ENCODE measurements around the gene ZNF3.
A peak's percentile ranks its signal among the peaks of the same experiment; 100 is the strongest.

ZNF3 gene

GRCh38 chr7:100049441-100050291 lies 31.9 kb downstream of the ZNF3 start, which contains the start of gene ZSCAN21:
TSS of gene ZSCAN21 (plus strand) at chr7:100049774. CDS start at chr7:100057007, 7,233 bp downstream.
- peak; percentile 70 for DNase-seq

DNA sequence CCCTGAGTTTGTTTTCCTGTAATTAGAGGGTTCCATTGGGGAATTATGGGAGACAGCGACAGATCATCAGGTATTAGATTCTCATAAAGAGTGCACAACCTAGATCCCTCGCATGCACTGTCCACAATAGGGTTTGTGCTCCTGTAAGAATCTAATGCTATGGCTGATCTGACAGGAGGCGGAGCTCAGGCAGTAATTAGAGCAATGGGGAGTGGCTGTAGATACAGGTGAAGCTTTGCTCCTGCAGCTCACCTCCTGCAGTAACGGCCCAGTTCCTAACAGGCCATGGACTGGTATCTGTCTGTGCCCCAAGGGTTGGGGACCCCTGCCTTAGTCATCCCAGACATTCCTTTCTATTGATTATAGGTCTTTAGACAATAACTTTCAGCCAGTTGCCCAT lies 32.8 kb downstream of the ZNF3 start:
- DNase-seq, result no peak

DNA sequence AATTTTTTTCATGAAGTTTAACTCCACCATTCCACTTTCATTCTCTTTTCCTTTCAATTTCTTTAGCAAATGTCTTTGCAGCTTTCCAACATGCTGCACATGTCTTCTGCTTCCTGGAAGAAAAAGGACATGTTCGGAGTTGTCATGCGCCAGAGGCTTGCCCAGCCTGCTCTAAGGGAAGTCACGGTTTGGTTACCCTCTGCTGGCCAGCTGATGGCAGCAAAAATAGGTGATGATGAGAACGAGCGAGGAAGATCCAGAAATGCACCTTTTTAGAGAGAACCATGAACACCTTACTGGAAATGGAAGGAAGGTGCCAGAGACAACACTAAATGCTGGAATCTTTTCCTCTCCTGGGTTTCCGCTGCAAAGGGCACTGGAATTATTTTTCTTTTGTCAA lies 36.8 kb downstream of the ZNF3 start:
- no peak for DNase-seq

- no peak for DNase-seq
Observed at GRCh38 chr7:100040575-100040974, 40.9 kb downstream of the ZNF3 start.

DNA sequence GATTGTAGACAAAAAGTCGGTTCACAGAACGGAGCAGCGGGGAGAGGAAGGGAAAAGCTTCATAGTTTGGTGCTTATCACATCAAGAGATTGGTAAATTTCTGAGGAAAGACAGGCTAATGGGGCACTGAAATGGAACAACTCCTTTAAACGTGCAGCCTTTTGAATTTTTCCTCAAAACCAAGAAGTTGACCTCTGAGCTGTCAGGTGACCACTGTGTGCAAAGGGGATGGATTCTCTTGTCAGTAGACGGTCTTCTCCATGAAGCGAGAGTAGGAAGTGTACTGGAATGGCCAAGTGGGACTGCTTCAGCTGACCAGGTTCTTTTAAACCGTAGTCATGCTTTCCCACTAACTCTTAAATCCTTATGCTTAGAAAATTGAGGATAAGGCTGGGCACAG lies 43.2 kb downstream of the ZNF3 start:
- DNase-seq, result no peak

DNA sequence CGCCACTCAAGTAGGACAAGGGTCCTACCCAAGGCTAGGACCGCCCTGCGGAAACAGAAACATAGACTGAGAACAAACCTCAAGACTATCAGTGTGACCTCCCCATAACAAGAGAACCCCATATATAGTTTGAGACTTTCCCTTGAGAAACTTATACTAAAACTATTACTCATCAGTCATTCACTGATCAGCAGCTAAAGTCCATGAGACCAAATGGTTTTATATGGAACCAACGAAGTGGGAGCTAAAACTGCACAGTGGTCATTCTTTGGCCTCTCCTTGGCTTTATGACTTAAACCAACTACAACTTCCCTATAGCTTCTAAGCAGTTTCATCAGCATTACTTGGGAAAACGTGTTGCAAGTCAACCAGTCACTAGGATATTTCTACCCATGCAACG lies 45.6 kb downstream of the ZNF3 start:
- no peak for DNase-seq

DNA sequence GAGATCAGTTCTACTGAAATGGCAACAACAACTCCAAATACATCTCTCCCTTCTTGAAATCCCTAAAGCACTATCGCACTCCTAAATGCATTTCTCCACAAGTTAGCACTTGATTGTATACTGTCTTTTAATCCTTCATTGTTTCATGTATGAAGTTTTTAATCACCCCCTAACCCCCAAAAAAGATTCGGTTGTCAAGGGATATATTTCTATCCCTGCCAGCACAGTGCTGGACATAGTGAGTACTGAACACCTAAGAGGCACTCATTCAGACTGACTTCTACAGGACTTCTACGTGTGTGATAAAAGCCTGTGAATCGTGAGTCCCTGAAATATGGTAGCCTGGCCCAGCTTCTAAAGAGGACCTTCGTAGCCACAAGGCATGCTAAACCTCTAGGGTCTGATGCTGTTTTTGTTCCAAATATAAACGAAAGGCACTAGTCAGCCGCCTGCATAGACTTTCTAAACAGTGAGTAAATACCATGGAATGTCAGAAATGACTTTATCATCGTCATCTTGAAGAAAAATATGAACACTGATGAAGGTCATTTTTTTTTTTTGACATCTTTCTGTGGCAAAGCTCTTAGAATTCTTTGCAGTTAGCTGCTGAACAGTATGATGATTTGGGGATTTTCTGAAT lies 46.5 kb downstream of the ZNF3 start:
- DNase-seq, result no peak

- DNase-seq, result no peak
Observed at GRCh38 chr7:100033526-100033925, 48.0 kb downstream of the ZNF3 start.

GRCh38 chr7:100029596-100029995 lies 51.9 kb downstream of the ZNF3 start:
- DNase-seq, result no peak

DNA sequence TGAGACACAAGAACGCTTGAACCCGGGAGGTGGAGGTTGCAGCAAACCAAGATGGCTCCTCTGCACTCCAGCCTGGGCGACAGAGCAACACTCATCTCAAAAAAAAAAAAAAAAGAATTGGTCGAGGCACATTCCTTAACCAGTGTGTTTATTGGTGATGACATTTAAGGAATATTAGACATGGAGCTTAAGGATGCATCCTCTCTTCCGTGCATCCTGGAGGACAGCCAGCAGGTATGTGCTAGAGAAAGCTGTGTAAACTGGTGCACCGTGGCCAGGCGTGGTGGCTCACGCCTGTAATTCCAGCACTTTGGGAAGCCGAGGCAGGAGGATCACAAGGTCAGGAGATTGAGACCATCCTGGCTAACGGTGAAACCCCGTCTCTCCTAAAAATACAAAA lies 54.3 kb downstream of the ZNF3 start:
- no peak for DNase-seq

GRCh38 chr7:100024020-100024619 lies 57.4 kb downstream of the ZNF3 start:
- no peak for DNase-seq

- DNase-seq, result no peak
Observed at GRCh38 chr7:100023526-100023925, 58.0 kb downstream of the ZNF3 start.

GRCh38 chr7:100022621-100023020 lies 58.9 kb downstream of the ZNF3 start:
- DNase-seq, result no peak

DNA sequence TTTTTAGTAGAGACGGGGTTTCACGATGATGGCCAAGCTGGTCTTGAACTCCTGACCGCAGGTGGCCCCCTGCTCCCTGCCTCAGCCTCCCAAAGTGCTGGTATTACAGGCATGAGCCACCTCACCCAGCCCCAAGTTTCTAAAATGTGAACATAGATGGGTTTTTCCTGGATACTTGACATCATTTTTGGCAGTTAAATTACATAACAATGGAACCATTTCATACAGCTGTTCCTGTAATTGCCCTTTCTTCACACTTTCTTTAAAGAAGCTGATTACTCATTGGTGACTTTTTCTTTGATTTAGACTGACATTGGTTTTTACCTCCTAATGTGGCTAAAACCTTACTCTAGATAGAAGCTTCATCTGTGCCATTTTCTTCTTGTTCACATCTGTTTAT lies 60.2 kb downstream of the ZNF3 start:
- DNase-seq, result no peak

Data from effector CD4-positive, alpha-beta T cell (primary cell).